Smooth muscle cell (in vitro differentiated cells): ENCODE data around the gene RPL36. TPM values are rescaled to one million over a fixed set of nuclear protein-coding genes. Genes with fewer than 3 reads are reported as not detected.

Experiments used
- DNase-seq: peaks from one replicate; lab custom pipeline; 2025; ENCODE audit not compliant: unreplicated experiment; lab: John Stamatoyannopoulos, UW
- H2AFZ ChIP-seq: fragments of 200-600 bp; sonication (generic); 2 replicates; pipeline ENCODE4 v1.6.0; 2016; ENCODE audit warnings: antibody characterized with exemption, low read depth, mild to moderate bottlenecking
- H3F3A ChIP-seq: fragments of 200-600 bp; sonication (generic); 2 replicates; pipeline ENCODE4 v1.6.0; 2017; ENCODE audit warnings: antibody characterized with exemption, low read depth
- H3K27ac ChIP-seq: fragments of 200-600 bp; sonication (generic); 2 replicates; pipeline ENCODE4 v1.5.1; 2016; ENCODE audit warnings: low read depth, mild to moderate bottlenecking
- H3K27me3 ChIP-seq: fragments of 200-600 bp; sonication (generic); 2 replicates; pipeline ENCODE4 v1.6.1; 2016; ENCODE audit warnings: low read depth, mild to moderate bottlenecking
- H3K36me3 ChIP-seq: fragments of 200-600 bp; sonication (generic); 2 replicates; pipeline ENCODE4 v1.5.1; 2016; ENCODE audit warnings: low read depth
- H3K4me1 ChIP-seq: fragments of 200-600 bp; sonication (generic); 2 replicates; pipeline ENCODE4 v1.5.1; 2016; ENCODE audit warnings: low read depth
- H3K4me2 ChIP-seq: fragments of 200-600 bp; sonication (generic); 2 replicates; pipeline ENCODE4 v1.6.0; 2016; ENCODE audit warnings: mild to moderate bottlenecking
- H3K4me3 ChIP-seq: fragments of 200-600 bp; sonication (generic); 2 replicates; pipeline ENCODE4 v1.5.1; 2016; ENCODE audit warnings: mild to moderate bottlenecking
- H3K79me2 ChIP-seq: fragments of 200-600 bp; sonication (generic); 2 replicates; pipeline ENCODE4 v1.6.0; 2016; ENCODE audit warnings: low read depth, mild to moderate bottlenecking
- H3K9ac ChIP-seq: fragments of 200-600 bp; sonication (generic); 2 replicates; pipeline ENCODE4 v1.6.0; 2016; ENCODE audit warnings: low read depth
- H3K9me3 ChIP-seq: fragments of 200-600 bp; sonication (generic); replicated peaks from 2 replicates; pipeline ENCODE4 v1.5.1; 2016; ENCODE audit warnings: low read depth
- H4K20me1 ChIP-seq: fragments of 200-600 bp; sonication (generic); 2 replicates; pipeline ENCODE4 v1.6.0; 2016; ENCODE audit warnings: low read depth
- CTCF ChIP-seq: fragments of 200-600 bp; sonication (generic); IDR thresholded peaks from 2 replicates; pipeline ENCODE4 v1.5.1; 2017; ENCODE audit warnings: borderline replicate concordance, mild to moderate bottlenecking, antibody characterized with exemption; ENCODE audit not compliant: insufficient read depth, poor library complexity, severe bottlenecking
- WGBS: methylation state at CpG from one replicate; pipeline ENCODE4 v1.1.7; 2016; ENCODE audit warnings: low lambda C conversion rate; 5-methylcytosine and 5-hydroxymethylcytosine counted together
- polyA plus RNA-seq: library from polyadenylated mRNA; unstranded; fragments of >200 nt; fragmentation: Nextera tagmentation; extraction: Ambion mirVana; gene quantifications from 2 replicates; pipeline ENCODE4 v1.2.1, GENCODE V29; 2016
- total RNA-seq: library from RNA; depleted of rRNA; stranded (reverse); fragments of >200 nt; gene quantifications from 2 replicates; pipeline ENCODE4 v1.2.3, GENCODE V29; 2014

The RPL36 gene
- total and polyA plus RNA-seq, 2 experiments from 2014 or later = 641 to 1,079 TPM

- no peak for DNase-seq
- TF ChIP-seq CTCF = no peak
- H3F3A ChIP-seq = peaks cover 14% of the 10 kb centered on the region
- peak overlapping the region; percentile 88 for H3K9ac ChIP-seq
- no peaks in the 10 kb centered on the region for H3K36me3 ChIP-seq
- no peaks in the 10 kb centered on the region for H3K27me3 ChIP-seq
- peak overlapping the region; percentile 69 for H3K27ac ChIP-seq
- H3K9me3 ChIP-seq = no peaks in the 10 kb centered on the region
- peaks cover 63% of the 10 kb centered on the region for H4K20me1 ChIP-seq
- peaks cover 58% of the 10 kb centered on the region for H3K79me2 ChIP-seq
- peak overlapping the region; percentile 74 for H3K4me3 ChIP-seq
- no peak overlapping the region for H2AFZ ChIP-seq
- 8% methylated on average over 53 of the region's 54 CpGs for WGBS
- H3K4me2 ChIP-seq = peak overlapping the region; percentile 90
- H3K4me1 ChIP-seq = peaks cover 10% of the 10 kb centered on the region
Observed at GRCh38 chr19:5690955-5691821, 1.1 kb downstream of the RPL36 start.

GRCh38 chr19:5691822-5692722, 2.0 kb downstream of the RPL36 start:
- no peak for DNase-seq
- Histone ChIP-seq H3K9ac (peak overlapping the region; percentile 88), H3K4me3 (peak overlapping the region; percentile 74), H3K79me2 (peaks cover 58% of the 10 kb centered on the region), H3K9me3 (no peaks in the 10 kb centered on the region), H3K27me3 (no peaks in the 10 kb centered on the region), H3K4me2 (peak overlapping the region; percentile 90), H3K4me1 (peaks cover 10% of the 10 kb centered on the region), H3K27ac (peak overlapping the region; percentile 69), H4K20me1 (peaks cover 69% of the 10 kb centered on the region), H3K36me3 (no peaks in the 10 kb centered on the region), H2AFZ (no peak overlapping the region), H3F3A (peaks cover 14% of the 10 kb centered on the region)
- WGBS = 83% methylated on average over 42 of the region's 42 CpGs
- TF ChIP-seq CTCF = no peak

GRCh38 chr19:5692723-5693194, 2.7 kb downstream of the RPL36 start:
- 95% methylated on average over 7 of the region's 7 CpGs for WGBS
- H3K27me3 ChIP-seq = no peaks in the 10 kb centered on the region
- no peak for DNase-seq
- peaks cover 58% of the 10 kb centered on the region for H3K79me2 ChIP-seq
- H3K36me3 ChIP-seq = no peaks in the 10 kb centered on the region
- H3F3A ChIP-seq = peaks cover 14% of the 10 kb centered on the region
- no peak overlapping the region for H3K9ac ChIP-seq
- H3K4me3 ChIP-seq = no peak overlapping the region
- no peak overlapping the region for H2AFZ ChIP-seq
- peaks cover 76% of the 10 kb centered on the region for H4K20me1 ChIP-seq
- H3K4me1 ChIP-seq = peaks cover 10% of the 10 kb centered on the region
- no peak for TF ChIP-seq CTCF
- H3K9me3 ChIP-seq = no peaks in the 10 kb centered on the region
- H3K27ac ChIP-seq = peak overlapping the region; percentile 69
- no peak overlapping the region for H3K4me2 ChIP-seq
